HEK293 (cell line): ENCODE results near the gene REPS2.

Source experiments
- CTCF ChIA-PET: fragments of 350-600 bp; formaldehyde crosslinking; extraction: SDS; loops from one replicate; lab custom pipeline; 2021; ENCODE audit warnings: antibody characterized with exemption; lab: Yijun Ruan, JAX
- POLR2A ChIA-PET: fragments of 300-600 bp; formaldehyde crosslinking; extraction: SDS; loops from one replicate; lab custom pipeline; 2020; ENCODE audit warnings: antibody characterized with exemption, inconsistent platforms; lab: Yijun Ruan, JAX
- H3K27ac ChIP-seq: fragments of 200-500 bp; sonication (Bioruptor generic); 2 replicates; pipeline ENCODE4 v1.5.1; 2014; ENCODE audit warnings: low read depth, low read length, control low read depth, inconsistent platforms; ENCODE audit errors: extremely low read depth
- H3K36me3 ChIP-seq, 2 experiments: fragments of 200-500 bp in 1 of 2; sonication (Bioruptor generic) in 1 of 2; 1 replicate in 1 of 2; 2 replicates in 1 of 2; pipeline ENCODE4 v1.5.1; 2014 to 2017; ENCODE audit warnings: inconsistent platforms in 2 of 2, low read length in 2 of 2; ENCODE audit not compliant: control insufficient read depth in 2 of 2, insufficient read depth in 1 of 2
- H3K4me1 ChIP-seq: fragments of 200-500 bp; sonication (Bioruptor generic); 2 replicates; pipeline ENCODE4 v1.5.1; 2014; ENCODE audit warnings: mild to moderate bottlenecking, low read length, inconsistent platforms; ENCODE audit not compliant: control insufficient read depth, insufficient read depth
- H3K4me3 ChIP-seq: 2 replicates; pipeline ENCODE4 v1.5.1; 2011; ENCODE audit warnings: low read depth, mild to moderate bottlenecking, control low read depth, low read length, moderate library complexity
- H3K9me3 ChIP-seq: fragments of 200-500 bp; sonication (Bioruptor generic); 2 replicates; pipeline ENCODE4 v1.5.1; 2014; ENCODE audit warnings: low read depth, low read length, inconsistent platforms; ENCODE audit not compliant: control insufficient read depth, insufficient read depth
- BCL11A ChIP-seq: fragments of 450-650 bp; formaldehyde crosslinking; IDR thresholded peaks from 2 replicates; pipeline ENCODE4 v1.5.1; 2016; ENCODE audit warnings: low read depth, missing biosample characterization, missing genetic modification characterization
- GLI2 ChIP-seq: fragments of 450-650 bp; formaldehyde crosslinking; IDR thresholded peaks from 2 replicates; pipeline ENCODE4; 2017; ENCODE audit warnings: missing biosample characterization, missing genetic modification characterization, low read depth, borderline replicate concordance
- WT1 ChIP-seq: fragments of 450-650 bp; formaldehyde crosslinking; IDR thresholded peaks from 2 replicates; pipeline ENCODE4 v1.5.1; 2016; ENCODE audit warnings: missing biosample characterization, missing genetic modification characterization
- YY1 ChIP-seq: fragments of 450-650 bp; formaldehyde crosslinking; IDR thresholded peaks from 2 replicates; pipeline ENCODE4 v1.5.1; 2018; ENCODE audit warnings: missing biosample characterization, missing genetic modification characterization
- ZBTB17 ChIP-seq: fragments of 450-650 bp; formaldehyde crosslinking; IDR thresholded peaks from 2 replicates; pipeline ENCODE4 v1.5.1; 2016; ENCODE audit warnings: missing biosample characterization, missing genetic modification characterization
- ZBTB49 ChIP-seq: fragments of 450-650 bp; formaldehyde crosslinking; IDR thresholded peaks from 2 replicates; pipeline ENCODE4 v1.5.1; 2016; ENCODE audit warnings: missing biosample characterization, missing genetic modification characterization, low read depth
- ZBTB8A ChIP-seq: fragments of 450-650 bp; formaldehyde crosslinking; IDR thresholded peaks from 2 replicates; pipeline ENCODE4 v1.5.1; 2016; ENCODE audit warnings: missing biosample characterization, missing genetic modification characterization
- ZFP41 ChIP-seq: fragments of 450-650 bp; formaldehyde crosslinking; IDR thresholded peaks from 2 replicates; pipeline ENCODE4 v1.5.1; 2016; ENCODE audit warnings: missing biosample characterization, missing genetic modification characterization, borderline replicate concordance
- ZNF10 ChIP-seq: fragments of 450-650 bp; formaldehyde crosslinking; IDR thresholded peaks from 2 replicates; pipeline ENCODE4 v1.5.1; 2017; ENCODE audit warnings: missing biosample characterization, missing genetic modification characterization
- ZNF155 ChIP-seq: fragments of 450-650 bp; formaldehyde crosslinking; IDR thresholded peaks from 2 replicates; pipeline ENCODE4 v1.5.1; 2016; ENCODE audit warnings: missing biosample characterization, missing genetic modification characterization
- ZNF2 ChIP-seq: fragments of 450-650 bp; formaldehyde crosslinking; IDR thresholded peaks from 2 replicates; pipeline ENCODE4 v1.5.1; 2016; ENCODE audit warnings: missing biosample characterization, missing genetic modification characterization
- ZNF202 ChIP-seq: fragments of 450-650 bp; formaldehyde crosslinking; IDR thresholded peaks from 2 replicates; pipeline ENCODE4 v1.5.1; 2016; ENCODE audit warnings: missing biosample characterization, missing genetic modification characterization, borderline replicate concordance
- ZNF223 ChIP-seq: fragments of 450-650 bp; formaldehyde crosslinking; IDR thresholded peaks from 2 replicates; pipeline ENCODE4 v1.5.1; 2016; ENCODE audit warnings: missing biosample characterization, missing genetic modification characterization
- ZNF248 ChIP-seq: fragments of 450-650 bp; formaldehyde crosslinking; IDR thresholded peaks from 2 replicates; pipeline ENCODE4 v1.5.1; 2017; ENCODE audit warnings: missing biosample characterization, missing genetic modification characterization
- ZNF302 ChIP-seq: fragments of 450-650 bp; formaldehyde crosslinking; IDR thresholded peaks from 2 replicates; pipeline ENCODE4 v1.5.1; 2016; ENCODE audit warnings: missing biosample characterization, missing genetic modification characterization, low read depth
- ZNF426 ChIP-seq: fragments of 450-650 bp; formaldehyde crosslinking; IDR thresholded peaks from 2 replicates; pipeline ENCODE4 v1.5.1; 2017; ENCODE audit warnings: missing biosample characterization, missing genetic modification characterization, mild to moderate bottlenecking, inconsistent platforms, moderate library complexity
- ZNF510 ChIP-seq: fragments of 450-650 bp; formaldehyde crosslinking; IDR thresholded peaks from 2 replicates; pipeline ENCODE4 v1.5.1; 2018; ENCODE audit warnings: mild to moderate bottlenecking, missing genetic modification characterization, missing biosample characterization; ENCODE audit not compliant: insufficient replicate concordance
- ZNF529 ChIP-seq: fragments of 450-650 bp; formaldehyde crosslinking; IDR thresholded peaks from 2 replicates; pipeline ENCODE4 v1.5.1; 2017; ENCODE audit warnings: missing genetic modification characterization, missing biosample characterization; ENCODE audit not compliant: insufficient replicate concordance
- ZNF549 ChIP-seq: fragments of 450-650 bp; IDR thresholded peaks from 2 replicates; pipeline ENCODE4 v1.5.1; 2018; ENCODE audit warnings: missing biosample characterization, missing genetic modification characterization, mild to moderate bottlenecking, inconsistent platforms, moderate library complexity
- ZNF701 ChIP-seq: fragments of 450-650 bp; formaldehyde crosslinking; IDR thresholded peaks from 2 replicates; pipeline ENCODE4 v1.5.1; 2016; ENCODE audit warnings: missing biosample characterization, missing genetic modification characterization
- ZXDB ChIP-seq: fragments of 450-650 bp; formaldehyde crosslinking; IDR thresholded peaks from 2 replicates; pipeline ENCODE4 v1.5.1; 2016; ENCODE audit warnings: missing biosample characterization, missing genetic modification characterization
- TF ChIP-seq, protein P1 (sequence below): fragments of 450-650 bp; formaldehyde crosslinking; IDR thresholded peaks from 2 replicates; pipeline ENCODE4 v1.5.1; 2017; ENCODE audit warnings: missing biosample characterization, missing genetic modification characterization
- TF ChIP-seq, protein P2 (sequence below): fragments of 450-650 bp; IDR thresholded peaks from 2 replicates; pipeline ENCODE4 v1.5.1; 2018; ENCODE audit warnings: missing biosample characterization, mild to moderate bottlenecking, missing genetic modification characterization

REPS2 gene

GRCh38 chrX:17036171-17036961 lies 89.9 kb downstream of the REPS2 start (continued):
- TF ChIP-seq, protein P1, sequence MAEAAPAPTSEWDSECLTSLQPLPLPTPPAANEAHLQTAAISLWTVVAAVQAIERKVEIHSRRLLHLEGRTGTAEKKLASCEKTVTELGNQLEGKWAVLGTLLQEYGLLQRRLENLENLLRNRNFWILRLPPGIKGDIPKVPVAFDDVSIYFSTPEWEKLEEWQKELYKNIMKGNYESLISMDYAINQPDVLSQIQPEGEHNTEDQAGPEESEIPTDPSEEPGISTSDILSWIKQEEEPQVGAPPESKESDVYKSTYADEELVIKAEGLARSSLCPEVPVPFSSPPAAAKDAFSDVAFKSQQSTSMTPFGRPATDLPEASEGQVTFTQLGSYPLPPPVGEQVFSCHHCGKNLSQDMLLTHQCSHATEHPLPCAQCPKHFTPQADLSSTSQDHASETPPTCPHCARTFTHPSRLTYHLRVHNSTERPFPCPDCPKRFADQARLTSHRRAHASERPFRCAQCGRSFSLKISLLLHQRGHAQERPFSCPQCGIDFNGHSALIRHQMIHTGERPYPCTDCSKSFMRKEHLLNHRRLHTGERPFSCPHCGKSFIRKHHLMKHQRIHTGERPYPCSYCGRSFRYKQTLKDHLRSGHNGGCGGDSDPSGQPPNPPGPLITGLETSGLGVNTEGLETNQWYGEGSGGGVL = 0 out of 2 replicates have a peak, but pooled peaks have one; percentile 8
- TF ChIP-seq ZNF549 (tag by site-specific recombination) (no peak), ZBTB49 (no peak), GLI2 (tag by site-specific recombination) (no peak), ZNF701 (tag by site-specific recombination) (no peak), YY1 (tag by site-specific recombination) (no peak)

DNA sequence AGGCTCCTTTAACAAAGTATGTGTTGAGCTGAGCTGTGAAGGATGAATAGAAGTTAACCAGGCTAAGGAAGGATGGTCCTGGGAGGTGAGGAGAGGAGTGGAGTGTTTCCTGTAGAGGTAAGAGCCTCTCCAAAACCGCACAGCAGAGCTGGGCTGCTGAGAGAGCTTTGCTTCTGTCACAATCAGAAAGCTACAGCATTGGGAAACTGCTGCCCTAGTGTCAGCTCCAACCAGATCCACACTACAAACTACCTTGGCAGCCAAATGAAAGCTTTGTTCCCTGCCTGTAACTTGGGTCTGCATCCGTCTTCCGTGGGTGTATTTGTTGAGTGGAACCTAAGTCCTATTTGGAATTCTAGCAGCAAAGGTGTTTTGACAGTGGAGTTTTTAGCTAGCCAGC lies 91.8 kb downstream of the REPS2 start:
- Histone ChIP-seq H3K4me3 (no peak overlapping the region), H3K27ac (no peak overlapping the region), H3K9me3 (no peaks in the 10 kb centered on the region), H3K36me3 (no peaks in the 10 kb centered on the region), H3K4me1 (peaks cover 12% of the 10 kb centered on the region)
- POLR2A ChIA-PET = no interaction called here
- TF ChIP-seq ZNF2 (tag by site-specific recombination) (no peak), ZBTB8A (no peak), ZFP41 (no peak), ZBTB49 (no peak), BCL11A (no peak), ZNF302 (tag by site-specific recombination) (no peak), ZNF10 (no peak), ZNF155 (no peak), ZBTB17 (tag by site-specific recombination) (no peak), ZNF223 (tag by site-specific recombination) (no peak), ZNF701 (tag by site-specific recombination) (no peak), ZNF529 (no peak), ZNF510 (tag by site-specific recombination) (no peak), ZNF202 (tag by site-specific recombination) (no peak), ZNF248 (no peak), ZXDB (tag by site-specific recombination) (no peak), WT1 (tag by site-specific recombination) (no peak), ZNF426 (tag by site-specific recombination) (no peak)
- TF ChIP-seq, protein P2, sequence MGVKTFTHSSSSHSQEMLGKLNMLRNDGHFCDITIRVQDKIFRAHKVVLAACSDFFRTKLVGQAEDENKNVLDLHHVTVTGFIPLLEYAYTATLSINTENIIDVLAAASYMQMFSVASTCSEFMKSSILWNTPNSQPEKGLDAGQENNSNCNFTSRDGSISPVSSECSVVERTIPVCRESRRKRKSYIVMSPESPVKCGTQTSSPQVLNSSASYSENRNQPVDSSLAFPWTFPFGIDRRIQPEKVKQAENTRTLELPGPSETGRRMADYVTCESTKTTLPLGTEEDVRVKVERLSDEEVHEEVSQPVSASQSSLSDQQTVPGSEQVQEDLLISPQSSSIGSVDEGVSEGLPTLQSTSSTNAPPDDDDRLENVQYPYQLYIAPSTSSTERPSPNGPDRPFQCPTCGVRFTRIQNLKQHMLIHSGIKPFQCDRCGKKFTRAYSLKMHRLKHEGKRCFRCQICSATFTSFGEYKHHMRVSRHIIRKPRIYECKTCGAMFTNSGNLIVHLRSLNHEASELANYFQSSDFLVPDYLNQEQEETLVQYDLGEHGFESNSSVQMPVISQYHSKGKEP (tag by site-specific recombination) = no peak
- CTCF ChIA-PET = interaction anchor here (1.2 to 15.1 kb wide), 3 partner anchors 8 to 212 kb away, joined by 3 to 192 read pairs (median 23); no protein-coding TSS in a partner anchor
